GM06990 (cell line): ENCODE data around the gene PTPRD.
"Not testable (repeated sequence)": the region's sequence is repeated elsewhere in the genome, so short reads cannot be mapped to it uniquely, and the experiment has no call there.

Experiments used
- DNase-seq: peaks from one replicate; pipeline ENCODE4 v3.0.0-alpha.2; 2011; ENCODE audit not compliant: insufficient read length; ENCODE audit errors: extremely low read depth
- H3K27me3 ChIP-seq: replicated peaks from 2 replicates; pipeline ENCODE4 v1.6.0; 2011; ENCODE audit warnings: low read length; ENCODE audit not compliant: control insufficient read depth, insufficient read depth
- H3K36me3 ChIP-seq: 2 replicates; pipeline ENCODE4 v1.5.1; 2011; ENCODE audit warnings: low read length; ENCODE audit not compliant: control insufficient read depth, insufficient read depth
- H3K4me3 ChIP-seq: replicated peaks from 2 replicates; pipeline ENCODE4 v1.5.1; 2011; ENCODE audit warnings: low read depth, mild to moderate bottlenecking, control low read depth, low read length
- TF ChIP-seq, protein P1 (sequence below): IDR thresholded peaks from 2 replicates; pipeline ENCODE4 v1.5.1; 2011; ENCODE audit warnings: low read length, control low read depth, mild to moderate bottlenecking, inconsistent platforms; ENCODE audit not compliant: insufficient read depth, poor library complexity, severe bottlenecking

Gene PTPRD

GRCh38 chr9:10354591-10354990 is 258.2 kb downstream of the PTPRD start:
- Histone ChIP-seq H3K27me3 (no peaks in the 10 kb centered on the region), H3K4me3 (no peak overlapping the region), H3K36me3 (no peaks in the 10 kb centered on the region)
- no peak for DNase-seq
- TF ChIP-seq, protein P1, sequence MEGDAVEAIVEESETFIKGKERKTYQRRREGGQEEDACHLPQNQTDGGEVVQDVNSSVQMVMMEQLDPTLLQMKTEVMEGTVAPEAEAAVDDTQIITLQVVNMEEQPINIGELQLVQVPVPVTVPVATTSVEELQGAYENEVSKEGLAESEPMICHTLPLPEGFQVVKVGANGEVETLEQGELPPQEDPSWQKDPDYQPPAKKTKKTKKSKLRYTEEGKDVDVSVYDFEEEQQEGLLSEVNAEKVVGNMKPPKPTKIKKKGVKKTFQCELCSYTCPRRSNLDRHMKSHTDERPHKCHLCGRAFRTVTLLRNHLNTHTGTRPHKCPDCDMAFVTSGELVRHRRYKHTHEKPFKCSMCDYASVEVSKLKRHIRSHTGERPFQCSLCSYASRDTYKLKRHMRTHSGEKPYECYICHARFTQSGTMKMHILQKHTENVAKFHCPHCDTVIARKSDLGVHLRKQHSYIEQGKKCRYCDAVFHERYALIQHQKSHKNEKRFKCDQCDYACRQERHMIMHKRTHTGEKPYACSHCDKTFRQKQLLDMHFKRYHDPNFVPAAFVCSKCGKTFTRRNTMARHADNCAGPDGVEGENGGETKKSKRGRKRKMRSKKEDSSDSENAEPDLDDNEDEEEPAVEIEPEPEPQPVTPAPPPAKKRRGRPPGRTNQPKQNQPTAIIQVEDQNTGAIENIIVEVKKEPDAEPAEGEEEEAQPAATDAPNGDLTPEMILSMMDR = no peak

DNA sequence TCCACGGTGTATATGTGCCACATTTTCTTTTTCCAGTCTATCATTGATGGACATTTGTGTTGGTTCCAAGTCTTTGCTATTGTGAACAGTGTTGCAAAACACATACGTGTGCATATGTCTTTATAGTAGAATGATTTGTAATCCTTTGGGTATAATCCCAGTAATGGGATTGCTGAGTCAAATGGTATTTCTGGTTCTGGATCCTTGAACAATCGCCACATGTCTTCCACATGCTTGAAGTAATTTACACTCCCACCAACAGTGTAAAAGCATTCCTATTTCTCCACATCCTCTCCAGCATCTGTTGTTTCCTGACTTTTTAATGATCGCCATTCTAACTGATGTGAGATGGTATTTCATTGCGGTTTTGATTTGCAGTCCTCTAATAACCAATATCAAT is 267.2 kb downstream of the PTPRD start:
- DNase-seq, H3K27me3 ChIP-seq, H3K4me3 ChIP-seq, H3K36me3 ChIP-seq: not testable (repeated sequence)

DNA sequence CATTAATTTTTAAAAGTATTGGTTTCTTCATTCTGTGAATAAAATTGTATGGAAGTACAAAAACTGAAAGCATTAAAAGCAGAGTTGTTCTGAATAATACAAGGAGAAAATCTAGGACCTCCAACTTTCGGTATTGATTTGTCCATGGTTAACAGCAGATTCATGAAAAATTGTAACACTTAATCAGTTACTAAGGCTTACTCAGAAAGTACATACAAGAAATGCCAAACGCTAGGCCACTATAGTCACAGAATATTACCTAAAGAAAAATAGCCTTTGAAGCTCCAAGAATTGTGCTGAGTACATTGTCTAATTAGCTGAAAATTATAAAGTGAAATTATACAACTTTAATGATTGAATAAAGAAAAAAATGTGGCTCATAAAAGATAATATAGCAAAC is 271.7 kb downstream of the PTPRD start:
- DNase-seq = no peak
- TF ChIP-seq, protein P1 = no peak
- H3K36me3 ChIP-seq = no peaks in the 10 kb centered on the region
- no peak overlapping the region for H3K4me3 ChIP-seq
- H3K27me3 ChIP-seq = no peaks in the 10 kb centered on the region

DNA sequence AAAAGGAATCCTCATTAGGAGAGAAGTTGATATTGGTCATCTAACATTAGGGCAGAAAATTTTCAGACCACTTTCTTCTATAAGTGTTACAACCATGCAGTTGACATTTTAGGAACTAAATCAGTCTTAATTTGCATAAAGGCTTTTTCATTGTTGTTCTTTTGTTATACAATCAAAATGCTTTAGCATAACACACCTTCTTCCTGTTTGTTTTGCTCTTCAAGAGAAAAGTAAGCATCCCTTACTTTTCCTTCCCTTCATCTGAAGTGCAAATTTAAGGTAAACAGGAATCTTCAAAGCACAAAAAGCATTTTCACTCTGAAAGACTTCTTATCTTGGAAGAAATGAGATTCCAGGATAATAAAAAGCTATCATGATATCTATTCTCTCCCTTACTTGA is 273.6 kb downstream of the PTPRD start:
- H3K36me3 ChIP-seq = no peaks in the 10 kb centered on the region
- no peak for DNase-seq
- no peak overlapping the region for H3K4me3 ChIP-seq
- TF ChIP-seq, protein P1 = no peak
- no peaks in the 10 kb centered on the region for H3K27me3 ChIP-seq

- H3K27me3 ChIP-seq = no peaks in the 10 kb centered on the region
- DNase-seq = no peak
- no peaks in the 10 kb centered on the region for H3K36me3 ChIP-seq
- H3K4me3 ChIP-seq = no peak overlapping the region
- TF ChIP-seq, protein P1 = no peak
Measured at GRCh38 chr9:10331157-10331556, 281.6 kb downstream of the PTPRD start.

GRCh38 chr9:10282084-10282483 is 330.7 kb downstream of the PTPRD start:
- no peaks in the 10 kb centered on the region for H3K27me3 ChIP-seq
- H3K36me3 ChIP-seq = no peaks in the 10 kb centered on the region
- TF ChIP-seq, protein P1 = no peak
- H3K4me3 ChIP-seq = no peak overlapping the region
- DNase-seq = no peak
